Sigmoid colon (tissue), 7 donors: ENCODE data around the gene STRBP. TPM values are rescaled to one million over a fixed set of nuclear protein-coding genes. Genes with fewer than 3 reads are reported as not detected.

Experiments used
- DNase-seq: peaks from one replicate; pipeline ENCODE4 v3.0.0-alpha.2; 2019
- H3K27ac ChIP-seq, 4 donors: fragments of 200-600 bp; sonication (generic); one replicate each; pipeline ENCODE4 v1.5.1; 2016 to 2019; ENCODE audit warnings: mild to moderate bottlenecking in 1 of 4
- H3K27me3 ChIP-seq, 3 donors: fragments of 200-600 bp; sonication (generic); one replicate each; pipeline ENCODE4 v1.5.1; 2019; ENCODE audit warnings: mild to moderate bottlenecking in 1 of 3
- H3K36me3 ChIP-seq, 4 donors: fragments of 200-600 bp; sonication (generic); one replicate each; pipeline ENCODE4 v1.5.1; 2016 to 2019
- H3K4me1 ChIP-seq, 4 donors: fragments of 200-600 bp; sonication (generic); one replicate each; pipeline ENCODE4 v1.5.1; 2017 to 2019
- H3K4me3 ChIP-seq, 4 donors: fragments of 200-600 bp; sonication (generic); one replicate each; pipeline ENCODE4 v1.5.1; 2017 to 2019; ENCODE audit warnings: mild to moderate bottlenecking in 2 of 4, moderate library complexity in 1 of 4
- H3K9me3 ChIP-seq, 4 donors: fragments of 200-600 bp in 3 of 4; sonication (generic) in 3 of 4; one replicate each; pipeline versions ENCODE4 v1.5.1 to v1.6.1; 2013 to 2019
- CTCF ChIP-seq, 4 experiments: fragments of 450-650 bp in 3 of 4; fragments of 200-600 bp in 1 of 4; IDR thresholded peaks; one replicate each; pipeline ENCODE4 v1.5.1; 2016 to 2019; ENCODE audit warnings: antibody characterized with exemption in 4 of 4, mild to moderate bottlenecking in 3 of 4, moderate library complexity in 2 of 4
- EP300 ChIP-seq, 4 donors: sonication (generic); formaldehyde crosslinking; IDR thresholded peaks; one replicate each; pipeline ENCODE4 v1.6.1; 2017; ENCODE audit warnings: antibody characterized with exemption in 4 of 4
- POLR2A ChIP-seq, 2 donors: fragments of 450-650 bp; IDR thresholded peaks; one replicate each; pipeline ENCODE4 v1.6.1; 2016; ENCODE audit warnings: antibody characterized with exemption in 2 of 2, mild to moderate bottlenecking in 2 of 2, moderate library complexity in 2 of 2
- POLR2AphosphoS5 ChIP-seq, 4 donors: sonication (generic); formaldehyde crosslinking; IDR thresholded peaks; one replicate each; pipeline ENCODE4 v1.6.1; 2017; ENCODE audit warnings: antibody characterized with exemption in 4 of 4
- WGBS, 2 donors: extraction: QIAGEN DNeasy Blood & Tissue Kit; methylation state at CpG; one replicate each; pipeline ENCODE4 v1.1.7; 2013; 5-methylcytosine and 5-hydroxymethylcytosine counted together
- intact Hi-C: fragments of 100-400 bp; cut with DNase I; formaldehyde crosslinking; loops from one replicate; pipeline ENCODE4 v1.15.1; 2023
- polyA plus RNA-seq, 3 donors: library from polyadenylated mRNA; stranded (reverse); fragments of 200-250 nt; gene quantifications; one replicate each; pipeline ENCODE4 v1.2.3, GENCODE V29; 2013
- total RNA-seq, 4 donors: library from RNA; depleted of rRNA; stranded (reverse); fragments of >200 nt; gene quantifications; one replicate each; pipeline ENCODE4 v1.1.0, GENCODE V29; 2016
- donor health status: healthy with polysubstance abuse.
- donor health status: Bipolar disorder and iron deficiency.
- donor health status: healthy.

Gene STRBP
- total and polyA plus RNA-seq, 7 donors = 13.3 to 32.2 (median 18.0) TPM

GRCh38 chr9:123263227-123263626, 5.2 kb downstream of the STRBP start:
- 80 to 94% methylated on average over 3 of the region's 3 CpGs for WGBS, 2 donors
- DNase-seq = no peak
- Histone ChIP-seq H3K9me3 (no peaks in the 10 kb centered on the region), H3K27ac (no peak overlapping the region), H3K27me3 (no peaks in the 10 kb centered on the region), H3K36me3 (no peaks in the 10 kb centered on the region), H3K4me1 (peaks cover 0 to 9% (median 8%) of the 10 kb centered on the region in 4 donors), H3K4me3 (no peak overlapping the region)
- TF ChIP-seq EP300 (IDR thresholded peaks at IDR 0.05) (no peak), POLR2AphosphoS5 (IDR thresholded peaks at IDR 0.05) (no peak), CTCF (IDR thresholded peaks at IDR 0.05) (no peak), POLR2A (IDR thresholded peaks at IDR 0.05) (no peak)
- intact Hi-C loops = no loop called here

- WGBS, 2 donors = 22 to 69% methylated on average over 1 of the region's 1 CpG
These were observed 6.0 kb downstream of the STRBP start for GRCh38 chr9:123262338-123262737.

GRCh38 chr9:123261006-123261677, 7.2 kb downstream of the STRBP start:
- WGBS, 2 donors = 20 to 58% methylated on average over 3 of the region's 3 CpGs
- Histone ChIP-seq H3K36me3 (no peaks in the 10 kb centered on the region), H3K4me3 (no peak overlapping the region), H3K27ac (no peak overlapping the region), H3K9me3 (no peaks in the 10 kb centered on the region), H3K4me1 (no peaks in the 10 kb centered on the region), H3K27me3 (no peaks in the 10 kb centered on the region)
- intact Hi-C loops = no loop called here
- TF ChIP-seq POLR2A (IDR thresholded peaks at IDR 0.05) = no peak
- TF ChIP-seq EP300 (IDR thresholded peaks at IDR 0.05) = no peak
- no peak for TF ChIP-seq POLR2AphosphoS5 (IDR thresholded peaks at IDR 0.05)
- TF ChIP-seq CTCF (IDR thresholded peaks at IDR 0.05) = no peak
- DNase-seq = no peak

More at GRCh38 chr9:123262338-123262737, 6.0 kb downstream of the STRBP start:
- TF ChIP-seq EP300 (IDR thresholded peaks at IDR 0.05) (no peak), CTCF (IDR thresholded peaks at IDR 0.05) (no peak), POLR2AphosphoS5 (IDR thresholded peaks at IDR 0.05) (no peak), POLR2A (IDR thresholded peaks at IDR 0.05) (no peak)
- Histone ChIP-seq H3K27ac (no peak overlapping the region), H3K36me3 (no peaks in the 10 kb centered on the region), H3K4me3 (no peak overlapping the region), H3K4me1 (peaks cover 0 to 4% (median 3%) of the 10 kb centered on the region in 4 donors), H3K27me3 (no peaks in the 10 kb centered on the region), H3K9me3 (no peaks in the 10 kb centered on the region)
- DNase-seq = no peak
- intact Hi-C loops = no loop called here

GRCh38 chr9:123260340-123260739, 8.0 kb downstream of the STRBP start:
- intact Hi-C loops = no loop called here
- Histone ChIP-seq H3K9me3 (no peaks in the 10 kb centered on the region), H3K36me3 (no peaks in the 10 kb centered on the region), H3K27me3 (no peaks in the 10 kb centered on the region), H3K4me1 (no peaks in the 10 kb centered on the region), H3K27ac (no peak overlapping the region), H3K4me3 (no peak overlapping the region)
- TF ChIP-seq EP300 (IDR thresholded peaks at IDR 0.05) (no peak), CTCF (IDR thresholded peaks at IDR 0.05) (no peak), POLR2A (IDR thresholded peaks at IDR 0.05) (no peak), POLR2AphosphoS5 (IDR thresholded peaks at IDR 0.05) (no peak)
- DNase-seq = no peak
- WGBS, 2 donors = 15 to 69% methylated on average over 2 of the region's 2 CpGs

- no peaks in the 10 kb centered on the region for H3K36me3 ChIP-seq
- no peak overlapping the region for H3K4me3 ChIP-seq
- WGBS, 2 donors = 34 to 91% methylated on average over 3 of the region's 3 CpGs
- intact Hi-C loops = no loop called here
- H3K27me3 ChIP-seq = no peaks in the 10 kb centered on the region
- no peak for DNase-seq
- H3K27ac ChIP-seq = no peak overlapping the region
- no peaks in the 10 kb centered on the region for H3K9me3 ChIP-seq
- H3K4me1 ChIP-seq = no peaks in the 10 kb centered on the region
- TF ChIP-seq EP300 (IDR thresholded peaks at IDR 0.05) (no peak), CTCF (IDR thresholded peaks at IDR 0.05) (no peak), POLR2AphosphoS5 (IDR thresholded peaks at IDR 0.05) (no peak), POLR2A (IDR thresholded peaks at IDR 0.05) (no peak)
These were observed 11.1 kb downstream of the STRBP start for GRCh38 chr9:123257276-123257675.
